Neuronal stem cell (in vitro differentiated cells): ENCODE data around the gene TM4SF1.
A peak's percentile ranks its signal among the peaks of the same experiment; 100 is the strongest.

Source experiments
- DNase-seq: peaks from one replicate; pipeline ENCODE4 v3.0.0-alpha.2; 2013; ENCODE audit warnings: low spot score
- H2AFZ ChIP-seq: one replicate; pipeline ENCODE4 v1.6.1; 2013; ENCODE audit warnings: mild to moderate bottlenecking, low read length, inconsistent platforms
- H2AK5ac ChIP-seq: 2 replicates; pipeline ENCODE4 v1.6.1; 2013; ENCODE audit warnings: low read depth, mild to moderate bottlenecking, inconsistent platforms, low read length, moderate library complexity, mixed read lengths
- H2BK120ac ChIP-seq: 2 replicates; pipeline ENCODE4 v1.6.1; 2013; ENCODE audit warnings: low read depth, mild to moderate bottlenecking, inconsistent platforms, low read length, moderate library complexity, mixed read lengths
- H2BK12ac ChIP-seq: one replicate; pipeline ENCODE4 v1.6.1; 2013; ENCODE audit warnings: low read length, inconsistent platforms
- H2BK15ac ChIP-seq: 2 replicates; pipeline ENCODE4 v1.6.1; 2013; ENCODE audit warnings: mild to moderate bottlenecking, low read length, inconsistent platforms, mixed read lengths
- H2BK5ac ChIP-seq: one replicate; pipeline ENCODE4 v1.6.1; 2013; ENCODE audit warnings: inconsistent platforms, mild to moderate bottlenecking, low read length, moderate library complexity
- H3K14ac ChIP-seq: one replicate; pipeline ENCODE4 v1.6.1; 2013; ENCODE audit warnings: low read length, inconsistent platforms
- H3K18ac ChIP-seq: 2 replicates; pipeline ENCODE4 v1.6.1; 2013; ENCODE audit warnings: low read length, inconsistent platforms
- H3K23ac ChIP-seq: 2 replicates; pipeline ENCODE4 v1.6.1; 2013; ENCODE audit warnings: low read depth, mild to moderate bottlenecking, mixed read lengths, low read length, inconsistent platforms; ENCODE audit not compliant: poor library complexity
- H3K27ac ChIP-seq: replicated peaks from 3 replicates; pipeline ENCODE4 v1.5.1; 2013; ENCODE audit warnings: low read length, inconsistent platforms
- H3K27me3 ChIP-seq, 3 experiments: 2 replicates each; pipeline ENCODE4 v1.6.1; 2013; ENCODE audit warnings: low read length in 3 of 3, mild to moderate bottlenecking in 2 of 3, inconsistent platforms in 1 of 3, low read depth in 1 of 3, mixed read lengths in 1 of 3, moderate library complexity in 1 of 3; ENCODE audit not compliant: control insufficient read depth in 3 of 3, insufficient read depth in 3 of 3
- H3K36me3 ChIP-seq, 2 donors: replicated peaks in 1 of 2; 2 replicates each; pipeline ENCODE4 v1.6.1; 2013; ENCODE audit warnings: low read length in 2 of 2; ENCODE audit not compliant: control insufficient read depth in 2 of 2, insufficient read depth in 2 of 2
- H3K4ac ChIP-seq: 2 replicates; pipeline ENCODE4 v1.6.1; 2013; ENCODE audit warnings: inconsistent platforms, mild to moderate bottlenecking, low read length, moderate library complexity
- H3K4me1 ChIP-seq, 2 donors: 1 replicate in 1 of 2; 2 replicates in 1 of 2; pipeline ENCODE4 v1.6.1; 2013; ENCODE audit warnings: low read length in 2 of 2, low read depth in 1 of 2; ENCODE audit not compliant: control insufficient read depth in 2 of 2, insufficient read depth in 1 of 2
- H3K4me2 ChIP-seq: one replicate; pipeline ENCODE4 v1.6.1; 2013; ENCODE audit warnings: mild to moderate bottlenecking, low read length, inconsistent platforms; ENCODE audit not compliant: insufficient read depth, poor library complexity, severe bottlenecking
- H3K4me3 ChIP-seq, 2 donors: 2 replicates each; pipeline ENCODE4 v1.5.1; 2013; ENCODE audit warnings: low read length in 2 of 2, mild to moderate bottlenecking in 2 of 2, inconsistent platforms in 1 of 2, moderate library complexity in 1 of 2
- H3K79me1 ChIP-seq: one replicate; pipeline ENCODE4 v1.6.1; 2013; ENCODE audit warnings: low read depth, mild to moderate bottlenecking, inconsistent platforms, low read length, moderate library complexity
- H3K9ac ChIP-seq: one replicate; pipeline ENCODE4 v1.6.1; 2013; ENCODE audit warnings: mild to moderate bottlenecking, low read depth, low read length, inconsistent platforms; ENCODE audit not compliant: poor library complexity
- H3K9me3 ChIP-seq, 2 donors: replicated peaks in 1 of 2; 2 replicates each; pipeline versions ENCODE3 to v1.6.1; 2013; ENCODE audit warnings: low read length in 2 of 2, mild to moderate bottlenecking in 2 of 2, inconsistent platforms in 1 of 2, low read depth in 1 of 2, mixed read lengths in 1 of 2, moderate library complexity in 1 of 2; ENCODE audit not compliant: control insufficient read depth in 2 of 2, insufficient read depth in 1 of 2
- H4K8ac ChIP-seq: one replicate; pipeline ENCODE4 v1.6.1; 2013; ENCODE audit warnings: low read depth, mild to moderate bottlenecking, inconsistent platforms, low read length, moderate library complexity
- H4K91ac ChIP-seq: one replicate; pipeline ENCODE4 v1.6.1; 2013; ENCODE audit warnings: low read length, low read depth, mild to moderate bottlenecking, inconsistent platforms; ENCODE audit not compliant: poor library complexity
- WGBS, 2 donors: extraction: QIAGEN DNeasy Blood & Tissue Kit; methylation state at CpG; one replicate each; pipeline ENCODE4 v1.1.7; 2013; ENCODE audit warnings: missing lambda C conversion rate in 2 of 2, mixed read lengths in 1 of 2; ENCODE audit not compliant: insufficient read length in 2 of 2, insufficient replicate concordance in 1 of 2; ENCODE audit errors: extremely low coverage in 2 of 2; 5-methylcytosine and 5-hydroxymethylcytosine counted together

TM4SF1 gene

GRCh38 chr3:149386299-149386606, 8.8 kb upstream of the TM4SF1 start:
- Histone ChIP-seq H3K27me3 (no peaks in the 10 kb centered on the region), H3K9ac (no peak overlapping the region), H3K4me2 (no peak overlapping the region), H3K4me3 (no peak overlapping the region), H2AK5ac (no peak overlapping the region), H3K36me3 (no peaks in the 10 kb centered on the region), H3K27ac (no peak overlapping the region), H4K91ac (no peak overlapping the region), H3K18ac (no peak overlapping the region), H3K79me1 (no peaks in the 10 kb centered on the region), H4K8ac (no peak overlapping the region), H3K4ac (no peak overlapping the region), H2BK120ac (no peak overlapping the region), H2AFZ (peak overlapping the region; percentile 70), H2BK12ac (no peak overlapping the region), H3K4me1 (peaks cover 0 to 11% of the 10 kb centered on the region in 2 donors), H2BK5ac (no peak overlapping the region), H3K9me3 (peaks cover 0 to 2% of the 10 kb centered on the region in 2 donors), H2BK15ac (no peak overlapping the region), H3K14ac (no peak overlapping the region), H3K23ac (no peak overlapping the region)
- no peak for DNase-seq
- WGBS, 2 donors, result no CpG with 5 or more reads among the region's 1 CpG

- no peak overlapping the region for H3K4me2 ChIP-seq
- H3K18ac ChIP-seq, result no peak overlapping the region
- H3K27ac ChIP-seq, result no peak overlapping the region
- H3K14ac ChIP-seq, result no peak overlapping the region
- no peak overlapping the region for H4K8ac ChIP-seq
- no peak overlapping the region for H2AK5ac ChIP-seq
- no peak overlapping the region for H3K23ac ChIP-seq
- no peak overlapping the region for H4K91ac ChIP-seq
- no peak overlapping the region for H3K9ac ChIP-seq
- no peak overlapping the region for H3K4me3 ChIP-seq
- no peaks in the 10 kb centered on the region for H3K36me3 ChIP-seq
- no peaks in the 10 kb centered on the region for H3K9me3 ChIP-seq
- no peak overlapping the region for H2BK120ac ChIP-seq
- no peak overlapping the region for H2BK15ac ChIP-seq
- H2BK12ac ChIP-seq, result no peak overlapping the region
- peak overlapping the region; percentile 70 for H2AFZ ChIP-seq
- no peak overlapping the region for H3K4ac ChIP-seq
- peaks cover 0 to 11% of the 10 kb centered on the region in 2 donors for H3K4me1 ChIP-seq
- H3K79me1 ChIP-seq, result no peaks in the 10 kb centered on the region
- H3K27me3 ChIP-seq, result no peaks in the 10 kb centered on the region
- DNase-seq, result no peak
- WGBS, 2 donors, result no CpG with 5 or more reads among the region's 7 CpGs
- no peak overlapping the region for H2BK5ac ChIP-seq
Observed at GRCh38 chr3:149385617-149386298, 8.3 kb upstream of the TM4SF1 start.

GRCh38 chr3:149384911-149385321, 7.5 kb upstream of the TM4SF1 start:
- DNase-seq, result no peak
- Histone ChIP-seq H3K27ac (no peak overlapping the region), H2BK15ac (no peak overlapping the region), H3K79me1 (no peaks in the 10 kb centered on the region), H2BK5ac (no peak overlapping the region), H2BK12ac (no peak overlapping the region), H3K4me3 (no peak overlapping the region), H3K4me2 (no peak overlapping the region), H2AK5ac (no peak overlapping the region), H2BK120ac (no peak overlapping the region), H3K4me1 (peaks cover 0 to 11% of the 10 kb centered on the region in 2 donors), H4K8ac (no peak overlapping the region), H3K23ac (no peak overlapping the region), H3K9me3 (no peaks in the 10 kb centered on the region), H3K27me3 (no peaks in the 10 kb centered on the region), H3K4ac (no peak overlapping the region), H3K14ac (no peak overlapping the region), H3K36me3 (no peaks in the 10 kb centered on the region), H3K9ac (no peak overlapping the region), H3K18ac (no peak overlapping the region), H2AFZ (no peak overlapping the region), H4K91ac (no peak overlapping the region)
- no CpG with 5 or more reads among the region's 6 CpGs for WGBS, 2 donors

GRCh38 chr3:149384167-149384566, 6.7 kb upstream of the TM4SF1 start:
- Histone ChIP-seq H4K91ac (no peak overlapping the region), H3K4me1 (peaks cover 0 to 11% of the 10 kb centered on the region in 2 donors), H3K27ac (no peak overlapping the region), H3K18ac (no peak overlapping the region), H3K36me3 (no peaks in the 10 kb centered on the region), H2AK5ac (peak overlapping the region; percentile 24), H4K8ac (no peak overlapping the region), H2AFZ (no peak overlapping the region), H2BK120ac (no peak overlapping the region), H3K4ac (no peak overlapping the region), H3K4me2 (no peak overlapping the region), H3K23ac (no peak overlapping the region), H3K14ac (no peak overlapping the region), H2BK15ac (no peak overlapping the region), H3K79me1 (no peaks in the 10 kb centered on the region), H3K4me3 (no peak overlapping the region), H3K9ac (no peak overlapping the region), H2BK5ac (no peak overlapping the region), H3K9me3 (no peaks in the 10 kb centered on the region), H2BK12ac (no peak overlapping the region), H3K27me3 (no peaks in the 10 kb centered on the region)
- no peak for DNase-seq
